Testis (tissue), 2 donors: ENCODE data around the gene MYL6.

Source experiments
- POLR2A ChIP-seq: fragments of 450-650 bp; IDR thresholded peaks from one replicate; pipeline ENCODE4 v1.6.1; 2017; ENCODE audit warnings: antibody characterized with exemption, mild to moderate bottlenecking, moderate library complexity
- TF ChIP-seq, protein P1 (sequence below), 3 experiments: fragments of 450-650 bp in 2 of 3; fragments of 200-600 bp in 1 of 3; sonication (generic) in 1 of 3; IDR thresholded peaks; one replicate each; pipeline ENCODE4 v1.5.1; 2016 to 2019; ENCODE audit warnings: antibody characterized with exemption in 3 of 3, mild to moderate bottlenecking in 2 of 3, moderate library complexity in 1 of 3

- no peak for TF ChIP-seq POLR2A
- TF ChIP-seq, protein P1, sequence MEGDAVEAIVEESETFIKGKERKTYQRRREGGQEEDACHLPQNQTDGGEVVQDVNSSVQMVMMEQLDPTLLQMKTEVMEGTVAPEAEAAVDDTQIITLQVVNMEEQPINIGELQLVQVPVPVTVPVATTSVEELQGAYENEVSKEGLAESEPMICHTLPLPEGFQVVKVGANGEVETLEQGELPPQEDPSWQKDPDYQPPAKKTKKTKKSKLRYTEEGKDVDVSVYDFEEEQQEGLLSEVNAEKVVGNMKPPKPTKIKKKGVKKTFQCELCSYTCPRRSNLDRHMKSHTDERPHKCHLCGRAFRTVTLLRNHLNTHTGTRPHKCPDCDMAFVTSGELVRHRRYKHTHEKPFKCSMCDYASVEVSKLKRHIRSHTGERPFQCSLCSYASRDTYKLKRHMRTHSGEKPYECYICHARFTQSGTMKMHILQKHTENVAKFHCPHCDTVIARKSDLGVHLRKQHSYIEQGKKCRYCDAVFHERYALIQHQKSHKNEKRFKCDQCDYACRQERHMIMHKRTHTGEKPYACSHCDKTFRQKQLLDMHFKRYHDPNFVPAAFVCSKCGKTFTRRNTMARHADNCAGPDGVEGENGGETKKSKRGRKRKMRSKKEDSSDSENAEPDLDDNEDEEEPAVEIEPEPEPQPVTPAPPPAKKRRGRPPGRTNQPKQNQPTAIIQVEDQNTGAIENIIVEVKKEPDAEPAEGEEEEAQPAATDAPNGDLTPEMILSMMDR (IDR thresholded peaks at IDR 0.05) = no peak
Observed at GRCh38 chr12:56160193-56160763, 2.1 kb downstream of the MYL6 start.
